HepG2 (cell line): Measurements from ENCODE around the gene SYNE2. TPM values are rescaled to one million over a fixed set of nuclear protein-coding genes. Genes with fewer than 3 reads are reported as not detected.

ENCODE experiments used
- ATAC-seq: fragments of 200-7000 bp; cut with Tn5 transposase; 3 replicates; pipeline ENCODE4 v1.9.1; 2020; ENCODE audit warnings: mild to moderate bottlenecking, moderate library complexity
- BruUV-seq: library from RNA; stranded (reverse); fragments of 400-500 nt; replicated peaks from 2 replicates; lab custom pipeline; 2021; lab: Mats Ljungman, UMichigan
- CTCF ChIA-PET: fragments of 300-600 bp; formaldehyde crosslinking; extraction: SDS; loops from one replicate; lab custom pipeline; 2021; ENCODE audit warnings: low total read pairs, inconsistent platforms, low intra/inter-chr PET ratio; lab: Yijun Ruan, JAX
- POLR2A ChIA-PET: fragments of 350-600 bp; sonication (Branson Sonifier 250); formaldehyde crosslinking; loops from one replicate; lab custom pipeline; 2020; ENCODE audit warnings: antibody characterized with exemption, inconsistent platforms; lab: Yijun Ruan, JAX
- DNase-seq: peaks from one replicate; pipeline ENCODE4 v3.0.0-alpha.2; 2015; ENCODE audit warnings: low spot score
- FAIRE-seq: peaks from 3 replicates; lab custom pipeline; 2011; peaks lifted over from hg19 to GRCh38; lab: Jason Lieb, UNC
- H2AFZ ChIP-seq: one replicate; pipeline ENCODE4 v1.6.1; 2011; ENCODE audit warnings: low read length, inconsistent platforms
- H3K27ac ChIP-seq: fragments of 300-600 bp; 3 replicates; pipeline ENCODE4 v1.8.0; 2011; ENCODE audit warnings: mixed run types, mild to moderate bottlenecking, mixed read lengths, low read length, inconsistent platforms; ENCODE audit not compliant: insufficient read depth; ENCODE audit errors: extremely low read length
- H3K27me3 ChIP-seq, 2 experiments: fragments of 200-600 bp in 1 of 2; 2 replicates in 1 of 2; 3 replicates in 1 of 2; pipeline versions ENCODE4 v1.6.0 to v1.8.0; 2011; ENCODE audit warnings: low read length in 2 of 2, mild to moderate bottlenecking in 2 of 2, moderate library complexity in 2 of 2, inconsistent platforms in 1 of 2; ENCODE audit not compliant: insufficient read depth in 2 of 2, control insufficient read depth in 1 of 2
- H3K36me3 ChIP-seq, 2 experiments: fragments of 200-600 bp in 1 of 2; replicated peaks in 1 of 2; 2 replicates in 1 of 2; 3 replicates in 1 of 2; pipeline versions ENCODE4 v1.5.1 to v1.8.0; 2011; ENCODE audit warnings: low read length in 2 of 2, inconsistent platforms in 1 of 2; ENCODE audit not compliant: insufficient read depth in 2 of 2, control insufficient read depth in 1 of 2
- H3K4me1 ChIP-seq: 2 replicates; pipeline ENCODE4 v1.5.1; 2012; ENCODE audit warnings: low read length, inconsistent platforms; ENCODE audit not compliant: insufficient read depth
- H3K4me2 ChIP-seq: 2 replicates; pipeline ENCODE4 v1.6.0; 2011; ENCODE audit warnings: low read depth, low read length, inconsistent platforms
- H3K4me3 ChIP-seq, 3 experiments: fragments of 200-600 bp in 1 of 3; sonication (generic), shearing (Covaris generic) in 1 of 3; replicated peaks in 1 of 3; 2 replicates each; pipeline ENCODE4 v1.5.1; 2011 to 2016; ENCODE audit warnings: low read length in 3 of 3, inconsistent platforms in 2 of 3, low read depth in 2 of 3, mild to moderate bottlenecking in 2 of 3, control low read depth in 1 of 3, mixed read lengths in 1 of 3; ENCODE audit not compliant: insufficient read depth in 1 of 3
- H3K79me2 ChIP-seq: one replicate; pipeline ENCODE4 v1.6.1; 2011; ENCODE audit warnings: low read length, inconsistent platforms; ENCODE audit not compliant: insufficient read depth
- H3K9ac ChIP-seq: 2 replicates; pipeline ENCODE4 v1.6.0; 2011; ENCODE audit warnings: mild to moderate bottlenecking, low read depth, low read length, inconsistent platforms; ENCODE audit not compliant: insufficient read depth
- H3K9me3 ChIP-seq: 2 replicates; pipeline ENCODE4 v1.5.1; 2012; ENCODE audit warnings: mild to moderate bottlenecking, low read length
- H4K20me1 ChIP-seq: 2 replicates; pipeline ENCODE4 v1.6.0; 2011; ENCODE audit warnings: inconsistent platforms, mild to moderate bottlenecking, low read length, moderate library complexity; ENCODE audit not compliant: insufficient read depth
- ATF6 ChIP-seq: sonication (generic); formaldehyde crosslinking; conservative IDR thresholded peaks from 2 replicates; pipeline ENCODE4 v1.4.0; 2020; ENCODE audit warnings: missing genetic modification reagents
- NCOA5 ChIP-seq: sonication (generic); formaldehyde crosslinking; IDR thresholded peaks from 2 replicates; pipeline ENCODE4 v1.4.0; 2020; ENCODE audit warnings: missing genetic modification reagents
- NFE2 ChIP-seq: sonication (generic); formaldehyde crosslinking; IDR thresholded peaks from 2 replicates; pipeline ENCODE4 v1.4.0; 2020; ENCODE audit warnings: missing genetic modification reagents
- SATB2 ChIP-seq: sonication (generic); formaldehyde crosslinking; IDR thresholded peaks from 2 replicates; pipeline ENCODE4 v1.5.0; 2020; ENCODE audit warnings: missing genetic modification reagents
- SRSF4 ChIP-seq: fragments of 200-400 bp; formaldehyde crosslinking; IDR thresholded peaks from one replicate; pipeline ENCODE4 v1.6.1; 2018; ENCODE audit warnings: mild to moderate bottlenecking, low read depth, low read length, moderate library complexity; ENCODE audit not compliant: poor library complexity, severe bottlenecking
- TSC22D2 ChIP-seq: sonication (generic); formaldehyde crosslinking; IDR thresholded peaks from 2 replicates; pipeline ENCODE4 v1.5.1; 2020; ENCODE audit warnings: missing genetic modification reagents, mild to moderate bottlenecking, borderline replicate concordance
- ZNF101 ChIP-seq: sonication (generic); formaldehyde crosslinking; IDR thresholded peaks from 2 replicates; pipeline ENCODE4 v1.4.0; 2020; ENCODE audit warnings: mild to moderate bottlenecking, low read depth, missing genetic modification reagents, borderline replicate concordance
- ZNF317 ChIP-seq: sonication (generic); formaldehyde crosslinking; IDR thresholded peaks from 2 replicates; pipeline ENCODE4 v1.5.0; 2020; ENCODE audit warnings: mild to moderate bottlenecking, missing genetic modification reagents
- ZNF691 ChIP-seq: sonication (generic); formaldehyde crosslinking; IDR thresholded peaks from 2 replicates; pipeline ENCODE4 v1.4.0; 2020; ENCODE audit warnings: missing genetic modification reagents, low read depth, mild to moderate bottlenecking, borderline replicate concordance
- ZNF768 ChIP-seq: sonication (generic); formaldehyde crosslinking; IDR thresholded peaks from 2 replicates; pipeline ENCODE4 v1.4.0; 2020; ENCODE audit warnings: missing genetic modification reagents
- WGBS: methylation state at CpG from one replicate; pipeline ENCODE4 v1.1.6; 2017; ENCODE audit warnings: low lambda C conversion rate; 5-methylcytosine and 5-hydroxymethylcytosine counted together
- in situ Hi-C: cut with HindIII; loops from 2 replicates; pipeline ENCODE4 v1.10.0; 2017; ENCODE audit warnings: low pct_unique_long_range_greater_than_20kb; ENCODE audit not compliant: extremely low pct_ligation_motif_present
- intact Hi-C: fragments of 100-400 bp; cut with micrococcal nuclease; formaldehyde crosslinking; loops from one replicate; pipeline ENCODE4 v1.10.0; 2022; ENCODE audit not compliant: unreplicated experiment
- polyA plus RNA-seq, 8 experiments: library from polyadenylated mRNA; depleted of rRNA in 3 of 8; stranded (reverse) in 7 of 8; unstranded in 1 of 8; fragments of >200 nt; fragmentation: Illumina TruSeq in 4 of 8; extraction: Trizol in 4 of 8; gene quantifications; 2 replicates each; pipeline versions ENCODE4 v1.2.1 to v1.2.3, GENCODE V29; 2011 to 2016; ENCODE audit warnings: low read depth in 4 of 8, missing spikeins in 1 of 8, mixed read lengths in 1 of 8; ENCODE audit not compliant: insufficient read depth in 1 of 8
- total RNA-seq, 5 experiments: library from RNA; depleted of rRNA; stranded (reverse); fragments of >200 nt; fragmentation: Illumina TruSeq; extraction: Trizol; gene quantifications; 2 replicates each; pipeline ENCODE4 v1.2.3, GENCODE V29; 2016; ENCODE audit warnings: low read depth in 1 of 5
- TF ChIP-seq, protein P1 (sequence below): sonication (generic); formaldehyde crosslinking; IDR thresholded peaks from 2 replicates; pipeline ENCODE4 v1.4.0; 2020; ENCODE audit warnings: missing genetic modification reagents, borderline replicate concordance
- TF ChIP-seq, protein P2 (sequence below): sonication (generic); formaldehyde crosslinking; IDR thresholded peaks from 2 replicates; pipeline ENCODE4 v1.5.0; 2020; ENCODE audit warnings: mild to moderate bottlenecking, missing genetic modification reagents

Gene SYNE2
- total and polyA plus RNA-seq, 2 of the 13 experiments (the other 11 are each of a cell fraction or from before 2014, with no cell fraction given) = 6.2 to 13.3 TPM

DNA sequence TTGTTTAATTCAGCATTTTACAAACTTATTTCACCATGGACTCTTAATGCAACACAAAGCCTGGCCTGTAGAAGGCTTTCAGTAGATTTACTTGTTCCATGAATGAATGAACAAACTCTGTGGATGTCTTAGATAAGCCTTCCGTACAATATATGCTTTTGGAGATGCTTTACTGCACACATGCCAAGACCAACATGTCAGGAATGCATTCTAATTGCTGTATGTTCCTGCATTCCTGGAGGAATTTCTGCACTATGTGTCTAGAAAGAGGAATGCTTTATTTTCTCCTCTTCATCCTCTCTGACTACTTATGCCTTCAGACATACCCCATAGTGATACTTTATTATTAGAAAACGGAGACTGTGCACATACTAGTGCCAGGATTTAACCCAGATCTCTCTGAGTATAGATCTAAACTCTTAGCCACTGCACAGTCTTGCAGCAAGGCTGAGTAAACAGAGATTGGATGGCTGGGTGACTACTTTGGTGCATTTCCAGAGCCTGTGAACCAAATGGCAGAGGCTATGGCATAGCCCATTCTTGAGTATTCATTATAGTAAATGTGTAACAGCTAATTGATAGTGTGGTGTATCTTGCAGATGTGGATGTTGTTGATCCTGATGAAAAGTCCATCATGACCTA, 108.2 kb downstream of the SYNE2 start (continued):
- no peak for TF ChIP-seq SRSF4
- no peak for TF ChIP-seq NCOA5 (CRISPR knock-in tag)
- no peak for TF ChIP-seq TSC22D2 (CRISPR knock-in tag)

GRCh38 chr14:63962906-63963305, 110.1 kb downstream of the SYNE2 start:
- H3K4me1 ChIP-seq = no peaks in the 10 kb centered on the region
- H3K36me3 ChIP-seq = no peaks in the 10 kb centered on the region
- TF ChIP-seq ZNF768 (CRISPR knock-in tag) (no peak), ZNF691 (CRISPR knock-in tag) (no peak), SATB2 (no peak), NFE2 (CRISPR knock-in tag) (no peak), ZNF101 (CRISPR knock-in tag) (no peak), ZNF317 (CRISPR knock-in tag) (no peak), ATF6 (CRISPR knock-in tag) (no peak)
- TF ChIP-seq, protein P1, sequence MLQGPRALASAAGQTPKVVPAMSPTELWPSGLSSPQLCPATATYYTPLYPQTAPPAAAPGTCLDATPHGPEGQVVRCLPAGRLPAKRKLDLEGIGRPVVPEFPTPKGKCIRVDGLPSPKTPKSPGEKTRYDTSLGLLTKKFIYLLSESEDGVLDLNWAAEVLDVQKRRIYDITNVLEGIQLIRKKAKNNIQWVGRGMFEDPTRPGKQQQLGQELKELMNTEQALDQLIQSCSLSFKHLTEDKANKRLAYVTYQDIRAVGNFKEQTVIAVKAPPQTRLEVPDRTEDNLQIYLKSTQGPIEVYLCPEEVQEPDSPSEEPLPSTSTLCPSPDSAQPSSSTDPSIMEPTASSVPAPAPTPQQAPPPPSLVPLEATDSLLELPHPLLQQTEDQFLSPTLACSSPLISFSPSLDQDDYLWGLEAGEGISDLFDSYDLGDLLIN (CRISPR knock-in tag) = no peak
- TF ChIP-seq, protein P2, sequence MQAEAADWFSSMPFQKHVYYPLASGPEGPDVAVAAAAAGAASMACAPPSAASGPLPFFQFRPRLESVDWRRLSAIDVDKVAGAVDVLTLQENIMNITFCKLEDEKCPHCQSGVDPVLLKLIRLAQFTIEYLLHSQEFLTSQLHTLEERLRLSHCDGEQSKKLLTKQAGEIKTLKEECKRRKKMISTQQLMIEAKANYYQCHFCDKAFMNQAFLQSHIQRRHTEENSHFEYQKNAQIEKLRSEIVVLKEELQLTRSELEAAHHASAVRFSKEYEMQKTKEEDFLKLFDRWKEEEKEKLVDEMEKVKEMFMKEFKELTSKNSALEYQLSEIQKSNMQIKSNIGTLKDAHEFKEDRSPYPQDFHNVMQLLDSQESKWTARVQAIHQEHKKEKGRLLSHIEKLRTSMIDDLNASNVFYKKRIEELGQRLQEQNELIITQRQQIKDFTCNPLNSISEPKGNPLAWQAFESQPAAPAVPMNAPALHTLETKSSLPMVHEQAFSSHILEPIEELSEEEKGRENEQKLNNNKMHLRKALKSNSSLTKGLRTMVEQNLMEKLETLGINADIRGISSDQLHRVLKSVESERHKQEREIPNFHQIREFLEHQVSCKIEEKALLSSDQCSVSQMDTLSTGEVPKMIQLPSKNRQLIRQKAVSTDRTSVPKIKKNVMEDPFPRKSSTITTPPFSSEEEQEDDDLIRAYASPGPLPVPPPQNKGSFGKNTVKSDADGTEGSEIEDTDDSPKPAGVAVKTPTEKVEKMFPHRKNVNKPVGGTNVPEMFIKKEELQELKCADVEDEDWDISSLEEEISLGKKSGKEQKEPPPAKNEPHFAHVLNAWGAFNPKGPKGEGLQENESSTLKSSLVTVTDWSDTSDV (CRISPR knock-in tag) = no peak
- TF ChIP-seq, all 625 proteins: peak for 0
- Histone ChIP-seq H3K27me3 (no peaks in the 10 kb centered on the region), H3K4me3 (no peak overlapping the region), H3K27ac (no peak overlapping the region), H3K4me2 (no peak overlapping the region), H4K20me1 (no peaks in the 10 kb centered on the region), H3K9me3 (no peaks in the 10 kb centered on the region), H3K79me2 (no peaks in the 10 kb centered on the region), H3K9ac (no peak overlapping the region), H2AFZ (no peak overlapping the region)
- DNase-seq (no peak), FAIRE-seq (no peak), ATAC-seq (no peak)
- in situ Hi-C loops (no loop called here), intact Hi-C loops (no loop called here)
- CTCF ChIA-PET = no interaction called here
- WGBS = 84% methylated on average over 2 of the region's 2 CpGs
- POLR2A ChIA-PET = no interaction called here
- no TSS peak for BruUV-seq
